ENCODE measurements around the gene STX10.

Gene STX10

GRCh38 chr19:13099073-13099999 lies 50.8 kb downstream of the STX10 start:
- peak; percentile 59 for DNase-seq

GRCh38 chr19:13098277-13099072 lies 51.7 kb downstream of the STX10 start:
- DNase-seq, result no peak

GRCh38 chr19:13097463-13098258 lies 52.5 kb downstream of the STX10 start:
- no peak for DNase-seq

GRCh38 chr19:13097033-13097462 lies 53.1 kb downstream of the STX10 start:
- no peak for DNase-seq

GRCh38 chr19:13095934-13096927 lies 53.9 kb downstream of the STX10 start:
- no peak for DNase-seq

- no peak for DNase-seq
Observed at GRCh38 chr19:13095393-13095784, 54.8 kb downstream of the STX10 start.

- no peak for DNase-seq
Observed at GRCh38 chr19:13094771-13095392, 55.3 kb downstream of the STX10 start.

- DNase-seq, result no peak
Observed at GRCh38 chr19:13094106-13094504, 56.1 kb downstream of the STX10 start.
